Mesenchymal stem cell (in vitro differentiated cells and primary cell): ENCODE results near the gene C1orf52.
A peak's percentile ranks its signal among the peaks of the same experiment; 100 is the strongest.

ENCODE experiments used
- DNase-seq: peaks from one replicate; pipeline ENCODE4 v3.0.0-alpha.2; 2013
- H2AFZ ChIP-seq: one replicate; pipeline ENCODE4 v1.6.1; 2013; ENCODE audit warnings: low read depth, mild to moderate bottlenecking, control low read depth, inconsistent platforms, low read length, moderate library complexity
- H2AK5ac ChIP-seq: 2 replicates; pipeline ENCODE4 v1.6.1; 2013; ENCODE audit warnings: low read length, moderate library complexity, mild to moderate bottlenecking, inconsistent platforms; ENCODE audit not compliant: severe bottlenecking
- H2BK120ac ChIP-seq: one replicate; pipeline ENCODE4 v1.6.1; 2013; ENCODE audit warnings: low read depth, mild to moderate bottlenecking, inconsistent platforms, low read length, moderate library complexity
- H2BK12ac ChIP-seq, 2 experiments: one replicate each; pipeline ENCODE4 v1.6.1; 2013; ENCODE audit warnings: inconsistent platforms in 2 of 2, low read length in 2 of 2, mild to moderate bottlenecking in 2 of 2, moderate library complexity in 2 of 2, control low read depth in 1 of 2
- H2BK15ac ChIP-seq: one replicate; pipeline ENCODE4 v1.6.1; 2013; ENCODE audit warnings: mild to moderate bottlenecking, low read depth, inconsistent platforms; ENCODE audit not compliant: poor library complexity, severe bottlenecking
- H2BK5ac ChIP-seq: 2 replicates; pipeline ENCODE4 v1.6.1; 2013; ENCODE audit warnings: low read depth, mild to moderate bottlenecking, low read length, control low read depth, inconsistent platforms; ENCODE audit not compliant: poor library complexity, severe bottlenecking
- H3K14ac ChIP-seq, 2 experiments: one replicate each; pipeline ENCODE4 v1.6.1; 2013; ENCODE audit warnings: inconsistent platforms in 2 of 2, low read length in 2 of 2, control low read depth in 1 of 2, mild to moderate bottlenecking in 1 of 2, moderate library complexity in 1 of 2
- H3K18ac ChIP-seq, 2 experiments: one replicate each; pipeline ENCODE4 v1.6.1; 2013; ENCODE audit warnings: inconsistent platforms in 2 of 2, low read length in 2 of 2, control low read depth in 1 of 2, low read depth in 1 of 2, mild to moderate bottlenecking in 1 of 2
- H3K23ac ChIP-seq, 2 experiments: one replicate each; pipeline ENCODE4 v1.6.1; 2013; ENCODE audit warnings: inconsistent platforms in 2 of 2, low read length in 2 of 2, mild to moderate bottlenecking in 2 of 2, moderate library complexity in 2 of 2, control low read depth in 1 of 2
- H3K27ac ChIP-seq: 2 replicates; pipeline ENCODE4 v1.5.1; 2013; ENCODE audit warnings: mild to moderate bottlenecking, moderate library complexity, low read length, control low read depth, inconsistent platforms; ENCODE audit not compliant: poor library complexity, severe bottlenecking
- H3K27me3 ChIP-seq, 2 experiments: 2 replicates each; pipeline versions ENCODE4 v1.6.1 to v1.7.0; 2013; ENCODE audit warnings: low read length in 2 of 2, mild to moderate bottlenecking in 2 of 2, moderate library complexity in 2 of 2, control low read depth in 1 of 2, inconsistent platforms in 1 of 2; ENCODE audit not compliant: control insufficient read depth in 1 of 2, insufficient read depth in 1 of 2
- H3K36me3 ChIP-seq, 2 experiments: 2 replicates each; pipeline versions ENCODE4 v1.6.1 to v1.7.0; 2013; ENCODE audit warnings: low read length in 2 of 2, control low read depth in 1 of 2, inconsistent platforms in 1 of 2, low read depth in 1 of 2, mild to moderate bottlenecking in 1 of 2; ENCODE audit not compliant: insufficient read depth in 2 of 2, control insufficient read depth in 1 of 2
- H3K4ac ChIP-seq, 2 experiments: one replicate each; pipeline ENCODE4 v1.6.1; 2013; ENCODE audit warnings: inconsistent platforms in 2 of 2, low read length in 2 of 2, mild to moderate bottlenecking in 2 of 2, moderate library complexity in 2 of 2, control low read depth in 1 of 2, low read depth in 1 of 2
- H3K4me1 ChIP-seq: 2 replicates; pipeline ENCODE4 v1.6.1; 2013; ENCODE audit warnings: low read depth, low read length, control low read depth; ENCODE audit not compliant: control insufficient read depth, insufficient read depth
- H3K4me2 ChIP-seq: 2 replicates; pipeline ENCODE4 v1.6.1; 2013; ENCODE audit warnings: low read length, mild to moderate bottlenecking, inconsistent platforms; ENCODE audit not compliant: poor library complexity, severe bottlenecking
- H3K4me3 ChIP-seq, 2 experiments: 2 replicates each; pipeline versions ENCODE4 v1.5.1 to v1.7.0; 2013; ENCODE audit warnings: low read length in 2 of 2, mild to moderate bottlenecking in 2 of 2, control low read depth in 1 of 2, low read depth in 1 of 2; ENCODE audit not compliant: insufficient read depth in 1 of 2
- H3K79me1 ChIP-seq: replicated peaks from 2 replicates; pipeline ENCODE4 v1.6.1; 2013; ENCODE audit warnings: mild to moderate bottlenecking, control low read depth, low read length, inconsistent platforms; ENCODE audit not compliant: poor library complexity, severe bottlenecking
- H3K9ac ChIP-seq: 2 replicates; pipeline ENCODE4 v1.7.0; 2013; ENCODE audit warnings: mild to moderate bottlenecking, low read length, moderate library complexity
- H3K9me3 ChIP-seq: 2 replicates; pipeline ENCODE4 v1.7.0; 2013; ENCODE audit warnings: mild to moderate bottlenecking, low read length; ENCODE audit not compliant: control insufficient read depth
- H4K8ac ChIP-seq: one replicate; pipeline ENCODE4 v1.6.1; 2013; ENCODE audit warnings: inconsistent platforms, mild to moderate bottlenecking, low read length, moderate library complexity
- H4K91ac ChIP-seq: one replicate; pipeline ENCODE4 v1.6.1; 2013; ENCODE audit warnings: mild to moderate bottlenecking, low read length, inconsistent platforms
- WGBS: methylation state at CpG from one replicate; pipeline ENCODE4 v1.1.7; 2013; ENCODE audit warnings: mixed read lengths; 5-methylcytosine and 5-hydroxymethylcytosine counted together

The C1orf52 gene

DNA sequence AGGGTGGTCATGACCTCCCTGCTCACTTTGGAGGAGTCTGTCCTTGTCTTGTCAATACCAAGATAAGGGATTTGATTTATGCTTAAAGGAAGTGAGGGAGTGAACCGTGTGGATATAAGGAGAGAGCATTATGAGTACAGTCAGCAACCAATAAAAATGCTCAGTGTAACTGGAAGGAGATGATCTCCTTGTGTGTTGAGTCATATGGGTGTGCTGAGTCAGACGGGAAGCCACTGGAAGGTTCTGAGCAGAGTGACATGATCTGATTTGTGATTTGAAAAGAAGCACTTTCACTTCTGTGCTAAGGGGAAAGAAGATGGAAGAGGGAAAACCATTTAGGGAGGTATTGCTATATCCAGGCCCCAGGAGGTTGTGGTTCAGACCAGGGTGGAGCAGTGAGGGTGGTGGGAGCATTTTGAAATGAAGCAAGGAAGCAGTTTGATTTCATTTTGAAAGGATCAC is 19.4 kb upstream of the C1orf52 start:
- WGBS, result 0% methylated on average over 2 of the region's 2 CpGs
- peaks cover under 1% of the 10 kb centered on the region in 2 experiments for H3K36me3 ChIP-seq
- no peak overlapping the region for H2AFZ ChIP-seq
- no peak overlapping the region for H2BK15ac ChIP-seq
- no peak overlapping the region for H2BK5ac ChIP-seq
- H2BK12ac ChIP-seq, result peak overlapping the region in 1 of 2 experiments; percentile 97
- H3K27ac ChIP-seq, result peak overlapping the region; percentile 82
- H3K4me2 ChIP-seq, result no peak overlapping the region
- H2AK5ac ChIP-seq, result no peak overlapping the region
- peak overlapping the region; percentile 94 for H4K91ac ChIP-seq
- peak; percentile 97 for DNase-seq
- peak overlapping the region; percentile 9 for H2BK120ac ChIP-seq
- peaks cover 6% of the 10 kb centered on the region for H3K79me1 ChIP-seq
- H3K27me3 ChIP-seq, result no peaks in the 10 kb centered on the region
- H4K8ac ChIP-seq, result peak overlapping the region; percentile 49
- H3K18ac ChIP-seq, result peak overlapping the region; percentile 70 to 82
- peak overlapping the region; percentile 70 for H3K9ac ChIP-seq
- H3K9me3 ChIP-seq, result no peaks in the 10 kb centered on the region
- H3K23ac ChIP-seq, result no peak overlapping the region
- no peak overlapping the region for H3K14ac ChIP-seq
- peaks cover 14% of the 10 kb centered on the region for H3K4me1 ChIP-seq
- H3K4me3 ChIP-seq, result peak overlapping the region in 1 of 2 experiments; percentile 61
- peak overlapping the region; percentile 0 to 25 for H3K4ac ChIP-seq

- H4K91ac ChIP-seq, result no peak overlapping the region
- no peak overlapping the region for H2BK120ac ChIP-seq
- H2BK12ac ChIP-seq, result no peak overlapping the region
- H3K4me1 ChIP-seq, result peaks cover 9% of the 10 kb centered on the region
- no peak overlapping the region for H3K4me2 ChIP-seq
- H2AK5ac ChIP-seq, result peak overlapping the region; percentile 88
- WGBS, result 94% methylated on average over 3 of the region's 4 CpGs
- H2AFZ ChIP-seq, result no peak overlapping the region
- peaks cover 0 to 9% of the 10 kb centered on the region in 2 experiments for H3K36me3 ChIP-seq
- no peak overlapping the region for H4K8ac ChIP-seq
- no peaks in the 10 kb centered on the region for H3K27me3 ChIP-seq
- H2BK15ac ChIP-seq, result no peak overlapping the region
- H2BK5ac ChIP-seq, result no peak overlapping the region
- no peak overlapping the region for H3K9ac ChIP-seq
- no peak overlapping the region for H3K14ac ChIP-seq
- H3K23ac ChIP-seq, result no peak overlapping the region
- no peak overlapping the region for H3K4me3 ChIP-seq
- peak; percentile 68 for DNase-seq
- no peak overlapping the region for H3K4ac ChIP-seq
- H3K27ac ChIP-seq, result no peak overlapping the region
- no peaks in the 10 kb centered on the region for H3K9me3 ChIP-seq
- H3K79me1 ChIP-seq, result peaks cover 3% of the 10 kb centered on the region
- no peak overlapping the region for H3K18ac ChIP-seq
Measured at GRCh38 chr1:85277802-85278201, 18.3 kb upstream of the C1orf52 start.

GRCh38 chr1:85276978-85277639 is 17.6 kb upstream of the C1orf52 start:
- Histone ChIP-seq H3K27me3 (no peaks in the 10 kb centered on the region), H3K9ac (peak overlapping the region; percentile 96), H2BK12ac (no peak overlapping the region), H3K79me1 (no peaks in the 10 kb centered on the region), H2AFZ (no peak overlapping the region), H3K4me3 (peak overlapping the region in 1 of 2 experiments; percentile 98), H4K8ac (peak overlapping the region; percentile 70), H3K14ac (no peak overlapping the region), H3K36me3 (peaks cover 0 to 14% of the 10 kb centered on the region in 2 experiments), H2AK5ac (peak overlapping the region; percentile 88), H3K18ac (peak overlapping the region; percentile 55 to 86), H4K91ac (peak overlapping the region; percentile 70), H3K23ac (no peak overlapping the region), H2BK5ac (no peak overlapping the region), H3K4me2 (peak overlapping the region; percentile 29), H3K4ac (peak overlapping the region in 1 of 2 experiments; percentile 37), H3K9me3 (no peaks in the 10 kb centered on the region), H2BK15ac (no peak overlapping the region), H2BK120ac (peak overlapping the region; percentile 45), H3K27ac (peak overlapping the region; percentile 53), H3K4me1 (peaks cover 9% of the 10 kb centered on the region)
- WGBS, result 65% methylated on average over 6 of the region's 11 CpGs
- no peak for DNase-seq

- Histone ChIP-seq H3K79me1 (no peaks in the 10 kb centered on the region), H3K4me3 (peak within 1 kb of the TSS; percentile 90 to 98), H3K14ac (peak within 1 kb of the TSS; percentile 48 to 95), H2BK120ac (peak within 1 kb of the TSS; percentile 76), H2AFZ (peak within 1 kb of the TSS; percentile 42), H3K18ac (peak within 1 kb of the TSS; percentile 86 to 94), H3K9me3 (no peaks in the 10 kb centered on the region), H2BK5ac (peak within 1 kb of the TSS; percentile 78), H2BK12ac (peak within 1 kb of the TSS; percentile 15 to 69), H3K27me3 (no peaks in the 10 kb centered on the region), H4K8ac (peak within 1 kb of the TSS; percentile 91), H3K9ac (peak within 1 kb of the TSS; percentile 96), H2BK15ac (peak within 1 kb of the TSS; percentile 93), H3K27ac (peak within 1 kb of the TSS; percentile 93), H3K4me1 (peaks cover 9% of the 10 kb centered on the region), H2AK5ac (peak within 1 kb of the TSS; percentile 89), H3K4ac (peak within 1 kb of the TSS; percentile 66 to 99), H3K23ac (peak within 1 kb of the TSS in 1 of 2 experiments; percentile 46), H3K36me3 (peaks cover 0 to 20% of the 10 kb centered on the region in 2 experiments), H4K91ac (peak within 1 kb of the TSS; percentile 98), H3K4me2 (peak within 1 kb of the TSS; percentile 83)
- WGBS, result under 1% methylated on average over 56 of the region's 78 CpGs
- peak; percentile 99 for DNase-seq
Measured at GRCh38 chr1:85276215-85276977, 16.9 kb upstream of the C1orf52 start, which contains the start of gene BCL10. Gene BCL10 (minus strand): TSS chr1:85276632. CDS start chr1:85276352, 280 bp downstream.
